Stimulated activated CD4-positive, alpha-beta T cell treated with anti-CD3 and anti-CD28 coated beads, Interleukin-1b, Interleukin-23, amount 100 ng/mL, for 1 hour (primary cell): ENCODE measurements around the gene ARAP3.
"Not testable (repeated sequence)": the region's sequence is repeated elsewhere in the genome, so short reads cannot be mapped to it uniquely, and the experiment has no call there.

Source experiments
- DNase-seq, 2 donors: peaks; one replicate each; pipeline ENCODE4 v3.0.0-alpha.2; 2020; ENCODE audit warnings: low read depth in 2 of 2

Gene ARAP3

GRCh38 chr5:141617682-141618029, 64.4 kb downstream of the ARAP3 start:
- no peak for DNase-seq

GRCh38 chr5:141617128-141617527, 64.9 kb downstream of the ARAP3 start:
- no peak for DNase-seq

- no peak for DNase-seq
Measured at GRCh38 chr5:141615991-141616720, 65.9 kb downstream of the ARAP3 start.

- DNase-seq = no peak
Measured at GRCh38 chr5:141613344-141613743, 68.7 kb downstream of the ARAP3 start.

GRCh38 chr5:141611289-141611688, 70.7 kb downstream of the ARAP3 start:
- no peak for DNase-seq

- not testable (repeated sequence) for DNase-seq
Measured at GRCh38 chr5:141609921-141610320, 72.1 kb downstream of the ARAP3 start.

GRCh38 chr5:141609044-141609443, 73.0 kb downstream of the ARAP3 start:
- DNase-seq = no peak

- DNase-seq = no peak
Measured at GRCh38 chr5:141608557-141608956, 73.5 kb downstream of the ARAP3 start.

- DNase-seq = no peak
Measured at GRCh38 chr5:141608046-141608445, 74.0 kb downstream of the ARAP3 start.

GRCh38 chr5:141605523-141606277, 76.3 kb downstream of the ARAP3 start:
- peak in 1 of 2 donors; percentile 42 for DNase-seq

- DNase-seq = no peak
Measured at GRCh38 chr5:141603923-141604717, 77.9 kb downstream of the ARAP3 start.
